ENCODE results near the gene TRIM25. TPM values are rescaled to one million over a fixed set of nuclear protein-coding genes. Genes with fewer than 3 reads are reported as not detected.

Gene TRIM25
- total RNA-seq, 1 experiment from 2014 or later, result 32.5 TPM

GRCh38 chr17:56917559-56918296 lies 3.9 kb upstream of the TRIM25 start:
- Histone ChIP-seq H3K79me2 (ENCODE audit: insufficient read depth, low read length) (no peaks in the 10 kb centered on the region; the same call in 1 of the 2 replicates), H2BK15ac (ENCODE audit: low read depth, low read length) (no peak overlapping the region), H4K91ac (ENCODE audit: insufficient read length, low read depth, low read length) (no peak overlapping the region), H3K27me3 (ENCODE audit: insufficient read depth, low read length) (peaks cover 2% of the 10 kb centered on the region; the same call in 1 of the 2 replicates), H3K9ac (ENCODE audit: extremely low read depth, insufficient read length, low read length) (no peak overlapping the region), H3K18ac (ENCODE audit: insufficient read length, low read depth, low read length) (no peak overlapping the region), H3K14ac (ENCODE audit: insufficient read depth, low read length) (no peak overlapping the region), H3K23ac (ENCODE audit: insufficient read length, low read depth, low read length) (no peak overlapping the region), H3T11ph (ENCODE audit: low read length) (no peak overlapping the region), H3K56ac (ENCODE audit: insufficient read length, low read depth, low read length) (no peak overlapping the region), H3K27ac (ENCODE audit: insufficient read length, low read depth, low read length) (no peak overlapping the region), H2BK5ac (ENCODE audit: insufficient read length, low read length) (no peak overlapping the region), H4K8ac (replicated peaks; ENCODE audit: insufficient read length, low read depth, low read length) (no peak overlapping the region), H2BK20ac (ENCODE audit: low read depth, low read length, poor library complexity, severe bottlenecking) (no peak overlapping the region), H3K4me1 (ENCODE audit: insufficient read depth, low read length) (no peaks in the 10 kb centered on the region; the same call in 1 of the 2 replicates), H2AK5ac (ENCODE audit: insufficient read length, low read length) (no peak overlapping the region), H3K23me2 (ENCODE audit: insufficient read length, low read depth, low read length, poor library complexity, severe bottlenecking) (peaks cover 20% of the 10 kb centered on the region), H3K9me3 (ENCODE audit: control insufficient read depth, low read depth, low read length) (no peaks in the 10 kb centered on the region), H2BK120ac (ENCODE audit: low read depth, low read length, poor library complexity, severe bottlenecking) (no peak overlapping the region), H2BK12ac (ENCODE audit: insufficient read length, low read depth, low read length) (no peak overlapping the region), H3K4ac (ENCODE audit: low read depth, low read length) (no peak overlapping the region), H2AFZ (ENCODE audit: low read length) (no peak overlapping the region), H3K79me1 (ENCODE audit: insufficient read depth, low read depth, low read length, poor library complexity, severe bottlenecking) (no peaks in the 10 kb centered on the region), H3K4me2 (ENCODE audit: insufficient read depth, insufficient read length, low read length) (no peak overlapping the region), H4K20me1 (ENCODE audit: control insufficient read depth, insufficient read depth, insufficient read length) (no peaks in the 10 kb centered on the region), H4K5ac (ENCODE audit: insufficient read length, low read depth, low read length) (no peak overlapping the region)
- peaks cover 10 to 14% of the 10 kb centered on the region in 2 experiments for H3K4me1 Mint-ChIP-seq
- peaks cover 0 to 7% of the 10 kb centered on the region in 2 experiments; a peak in 2 of 5 replicates for H3K9me3 Mint-ChIP-seq
- no peak for DNase-seq
- H3K27me3 Mint-ChIP-seq (ENCODE audit: low read depth), result peaks cover 32% of the 10 kb centered on the region
- H3K36me3 Mint-ChIP-seq (ENCODE audit: insufficient read depth in 1 of 3, low read depth in 3 of 3), result no peaks in the 10 kb centered on the region
- no CpG with 5 or more reads among the region's 4 CpGs for WGBS (ENCODE audit: extremely low coverage, insufficient read length, low lambda C conversion rate)
- no peak overlapping the region for H3K27ac Mint-ChIP-seq
- no peak overlapping the region for H3K4me3 Mint-ChIP-seq
- no peak for TF ChIP-seq CTCF (conservative IDR thresholded peaks at IDR 0.05)

All from H9 (cell line).